HEK293 (cell line): Measurements from ENCODE around the gene NOL3.

Source experiments
- CTCF ChIA-PET: fragments of 350-600 bp; formaldehyde crosslinking; extraction: SDS; loops from one replicate; lab custom pipeline; 2021; ENCODE audit warnings: antibody characterized with exemption; lab: Yijun Ruan, JAX
- POLR2A ChIA-PET: fragments of 300-600 bp; formaldehyde crosslinking; extraction: SDS; loops from one replicate; lab custom pipeline; 2020; ENCODE audit warnings: antibody characterized with exemption, inconsistent platforms; lab: Yijun Ruan, JAX
- H3K27ac ChIP-seq: fragments of 200-500 bp; sonication (Bioruptor generic); 2 replicates; pipeline ENCODE4 v1.5.1; 2014; ENCODE audit warnings: low read depth, low read length, control low read depth, inconsistent platforms; ENCODE audit errors: extremely low read depth
- H3K36me3 ChIP-seq, 2 experiments: fragments of 200-500 bp in 1 of 2; sonication (Bioruptor generic) in 1 of 2; 1 replicate in 1 of 2; 2 replicates in 1 of 2; pipeline ENCODE4 v1.5.1; 2014 to 2017; ENCODE audit warnings: inconsistent platforms in 2 of 2, low read length in 2 of 2; ENCODE audit not compliant: control insufficient read depth in 2 of 2, insufficient read depth in 1 of 2
- H3K4me1 ChIP-seq: fragments of 200-500 bp; sonication (Bioruptor generic); 2 replicates; pipeline ENCODE4 v1.5.1; 2014; ENCODE audit warnings: mild to moderate bottlenecking, low read length, inconsistent platforms; ENCODE audit not compliant: control insufficient read depth, insufficient read depth
- H3K4me3 ChIP-seq: 2 replicates; pipeline ENCODE4 v1.5.1; 2011; ENCODE audit warnings: low read depth, mild to moderate bottlenecking, control low read depth, low read length, moderate library complexity
- H3K9me3 ChIP-seq: fragments of 200-500 bp; sonication (Bioruptor generic); 2 replicates; pipeline ENCODE4 v1.5.1; 2014; ENCODE audit warnings: low read depth, low read length, inconsistent platforms; ENCODE audit not compliant: control insufficient read depth, insufficient read depth
- CTCF ChIP-seq: fragments of 450-650 bp; formaldehyde crosslinking; IDR thresholded peaks from 2 replicates; pipeline ENCODE4 v1.5.1; 2016; ENCODE audit warnings: missing biosample characterization, missing genetic modification characterization
- GLIS2 ChIP-seq: fragments of 450-650 bp; formaldehyde crosslinking; IDR thresholded peaks from 2 replicates; pipeline ENCODE4 v1.5.1; 2016; ENCODE audit warnings: missing biosample characterization, missing genetic modification characterization
- KLF1 ChIP-seq: fragments of 450-650 bp; formaldehyde crosslinking; IDR thresholded peaks from 2 replicates; pipeline ENCODE4 v1.5.1; 2016; ENCODE audit warnings: missing biosample characterization, missing genetic modification characterization
- KLF8 ChIP-seq: fragments of 450-650 bp; formaldehyde crosslinking; IDR thresholded peaks from 2 replicates; pipeline ENCODE4 v1.5.1; 2016; ENCODE audit warnings: missing biosample characterization, missing genetic modification characterization
- MYNN ChIP-seq: fragments of 450-650 bp; formaldehyde crosslinking; IDR thresholded peaks from 2 replicates; pipeline ENCODE4 v1.5.1; 2016; ENCODE audit warnings: missing biosample characterization, missing genetic modification characterization, borderline replicate concordance
- MZF1 ChIP-seq: fragments of 450-650 bp; formaldehyde crosslinking; IDR thresholded peaks from 2 replicates; pipeline ENCODE4 v1.5.1; 2017; ENCODE audit warnings: missing biosample characterization, missing genetic modification characterization, borderline replicate concordance
- REPIN1 ChIP-seq: fragments of 450-650 bp; formaldehyde crosslinking; IDR thresholded peaks from 2 replicates; pipeline ENCODE4 v1.5.1; 2017; ENCODE audit warnings: missing biosample characterization, missing genetic modification characterization, low read depth
- REST ChIP-seq: fragments of 450-650 bp; formaldehyde crosslinking; IDR thresholded peaks from 2 replicates; pipeline ENCODE4 v1.5.1; 2016; ENCODE audit warnings: missing biosample characterization, missing genetic modification characterization
- ZBTB7A ChIP-seq: fragments of 450-650 bp; formaldehyde crosslinking; IDR thresholded peaks from 2 replicates; pipeline ENCODE4 v1.5.1; 2016; ENCODE audit warnings: low read depth, missing biosample characterization, missing genetic modification characterization
- ZEB2 ChIP-seq: fragments of 450-650 bp; formaldehyde crosslinking; IDR thresholded peaks from 2 replicates; pipeline ENCODE4 v1.5.1; 2016; ENCODE audit warnings: missing biosample characterization, missing genetic modification characterization
- ZNF146 ChIP-seq: fragments of 450-650 bp; formaldehyde crosslinking; IDR thresholded peaks from 2 replicates; pipeline ENCODE4 v1.5.1; 2016; ENCODE audit warnings: missing biosample characterization, missing genetic modification characterization
- ZNF174 ChIP-seq: fragments of 450-650 bp; formaldehyde crosslinking; IDR thresholded peaks from 2 replicates; pipeline ENCODE4 v1.5.0; 2017; ENCODE audit warnings: missing biosample characterization, mild to moderate bottlenecking, missing genetic modification characterization
- ZNF184 ChIP-seq: fragments of 450-650 bp; IDR thresholded peaks from 2 replicates; pipeline ENCODE4 v1.5.1; 2018; ENCODE audit warnings: missing biosample characterization, mild to moderate bottlenecking, missing genetic modification characterization
- ZNF2 ChIP-seq: fragments of 450-650 bp; formaldehyde crosslinking; IDR thresholded peaks from 2 replicates; pipeline ENCODE4 v1.5.1; 2016; ENCODE audit warnings: missing biosample characterization, missing genetic modification characterization
- ZNF214 ChIP-seq: fragments of 450-650 bp; formaldehyde crosslinking; IDR thresholded peaks from 2 replicates; pipeline ENCODE4 v1.5.1; 2017; ENCODE audit warnings: missing biosample characterization, mild to moderate bottlenecking, missing genetic modification characterization, borderline replicate concordance
- ZNF274 ChIP-seq, 2 experiments: fragments of 200-500 bp in 1 of 2; fragments of 450-650 bp in 1 of 2; sonication (Bioruptor generic) in 1 of 2; formaldehyde crosslinking in 1 of 2; IDR thresholded peaks; 2 replicates each; pipeline versions ENCODE4 v1.5.1 to v1.6.1; 2014 to 2016; ENCODE audit warnings: borderline replicate concordance in 1 of 2, inconsistent platforms in 1 of 2, low read length in 1 of 2, missing biosample characterization in 1 of 2, missing genetic modification characterization in 1 of 2
- ZNF585B ChIP-seq: fragments of 450-650 bp; formaldehyde crosslinking; IDR thresholded peaks from 2 replicates; pipeline ENCODE4 v1.5.1; 2016; ENCODE audit warnings: missing biosample characterization, missing genetic modification characterization
- ZNF610 ChIP-seq: fragments of 450-650 bp; formaldehyde crosslinking; IDR thresholded peaks from 2 replicates; pipeline ENCODE4 v1.5.1; 2016; ENCODE audit warnings: missing biosample characterization, missing genetic modification characterization, borderline replicate concordance
- ZNF76 ChIP-seq: fragments of 450-650 bp; formaldehyde crosslinking; IDR thresholded peaks from 2 replicates; pipeline ENCODE4; 2016; ENCODE audit warnings: low read depth, missing biosample characterization, missing genetic modification characterization, borderline replicate concordance
- ZNF785 ChIP-seq: fragments of 450-650 bp; formaldehyde crosslinking; IDR thresholded peaks from 2 replicates; pipeline ENCODE4 v1.5.1; 2016; ENCODE audit warnings: missing biosample characterization, missing genetic modification characterization
- ZNF830 ChIP-seq: fragments of 450-650 bp; IDR thresholded peaks from 2 replicates; pipeline ENCODE4 v1.5.0; 2018; ENCODE audit warnings: missing biosample characterization, missing genetic modification characterization, low read depth, mild to moderate bottlenecking, moderate library complexity
- ZSCAN23 ChIP-seq: fragments of 450-650 bp; formaldehyde crosslinking; IDR thresholded peaks from 2 replicates; pipeline ENCODE4 v1.5.1; 2016; ENCODE audit warnings: missing biosample characterization, missing genetic modification characterization
- TF ChIP-seq, protein P1 (sequence below): fragments of 450-650 bp; formaldehyde crosslinking; IDR thresholded peaks from 2 replicates; pipeline ENCODE4 v1.5.1; 2016; ENCODE audit warnings: missing biosample characterization, missing genetic modification characterization, low read depth
- TF ChIP-seq, protein P2 (sequence below): fragments of 450-650 bp; formaldehyde crosslinking; IDR thresholded peaks from 2 replicates; pipeline ENCODE4 v1.5.1; 2016; ENCODE audit warnings: missing biosample characterization, missing genetic modification characterization

Gene NOL3

DNA sequence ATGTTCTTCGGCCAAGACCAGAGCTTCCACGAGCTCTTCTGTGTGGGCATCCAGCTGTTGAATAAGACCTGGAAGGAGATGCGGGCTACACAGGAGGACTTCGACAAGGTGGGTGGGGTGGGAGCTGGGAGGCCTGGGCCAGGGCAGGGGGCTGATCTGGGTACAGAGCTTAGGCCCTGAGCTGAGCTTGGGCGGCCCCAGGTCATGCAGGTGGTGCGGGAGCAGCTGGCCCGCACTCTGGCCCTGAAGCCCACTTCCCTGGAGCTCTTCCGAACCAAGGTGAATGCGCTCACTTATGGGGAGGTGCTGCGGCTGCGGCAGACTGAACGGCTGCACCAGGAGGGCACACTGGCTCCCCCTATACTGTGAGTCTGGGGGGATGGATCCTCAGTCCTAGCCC, 32.1 kb downstream of the NOL3 start:
- Histone ChIP-seq H3K36me3 (peaks cover 0 to 68% of the 10 kb centered on the region in 2 experiments; a peak in 1 of 3 replicates), H3K4me3 (no peak overlapping the region), H3K4me1 (no peaks in the 10 kb centered on the region), H3K27ac (no peak overlapping the region), H3K9me3 (no peaks in the 10 kb centered on the region)
- POLR2A ChIA-PET, result interaction anchor here (1.2 kb wide), 1 partner anchor 22 kb away, joined by 6 read pairs; no protein-coding TSS in a partner anchor
- CTCF ChIA-PET, result no interaction called here
- TF ChIP-seq ZSCAN23 (no peak), ZNF2 (tag by site-specific recombination) (no peak), ZBTB7A (tag by site-specific recombination) (no peak), ZNF146 (tag by site-specific recombination) (no peak), ZNF76 (tag by site-specific recombination) (no peak), ZNF785 (tag by site-specific recombination) (no peak), ZNF830 (tag by site-specific recombination) (no peak), MZF1 (tag by site-specific recombination) (no peak), MYNN (tag by site-specific recombination) (no peak), ZNF610 (tag by site-specific recombination) (no peak), ZNF274 (IDR thresholded peaks at IDR 0.05; ENCODE audit: low read length) (no peak), ZNF274 (tag by site-specific recombination; IDR thresholded peaks at IDR 0.05; ENCODE audit: borderline replicate concordance) (no peak)
- TF ChIP-seq, protein P1, sequence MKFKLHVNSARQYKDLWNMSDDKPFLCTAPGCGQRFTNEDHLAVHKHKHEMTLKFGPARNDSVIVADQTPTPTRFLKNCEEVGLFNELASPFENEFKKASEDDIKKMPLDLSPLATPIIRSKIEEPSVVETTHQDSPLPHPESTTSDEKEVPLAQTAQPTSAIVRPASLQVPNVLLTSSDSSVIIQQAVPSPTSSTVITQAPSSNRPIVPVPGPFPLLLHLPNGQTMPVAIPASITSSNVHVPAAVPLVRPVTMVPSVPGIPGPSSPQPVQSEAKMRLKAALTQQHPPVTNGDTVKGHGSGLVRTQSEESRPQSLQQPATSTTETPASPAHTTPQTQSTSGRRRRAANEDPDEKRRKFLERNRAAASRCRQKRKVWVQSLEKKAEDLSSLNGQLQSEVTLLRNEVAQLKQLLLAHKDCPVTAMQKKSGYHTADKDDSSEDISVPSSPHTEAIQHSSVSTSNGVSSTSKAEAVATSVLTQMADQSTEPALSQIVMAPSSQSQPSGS (tag by site-specific recombination), result no peak
- TF ChIP-seq, protein P2, sequence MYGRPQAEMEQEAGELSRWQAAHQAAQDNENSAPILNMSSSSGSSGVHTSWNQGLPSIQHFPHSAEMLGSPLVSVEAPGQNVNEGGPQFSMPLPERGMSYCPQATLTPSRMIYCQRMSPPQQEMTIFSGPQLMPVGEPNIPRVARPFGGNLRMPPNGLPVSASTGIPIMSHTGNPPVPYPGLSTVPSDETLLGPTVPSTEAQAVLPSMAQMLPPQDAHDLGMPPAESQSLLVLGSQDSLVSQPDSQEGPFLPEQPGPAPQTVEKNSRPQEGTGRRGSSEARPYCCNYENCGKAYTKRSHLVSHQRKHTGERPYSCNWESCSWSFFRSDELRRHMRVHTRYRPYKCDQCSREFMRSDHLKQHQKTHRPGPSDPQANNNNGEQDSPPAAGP (tag by site-specific recombination), result no peak

DNA sequence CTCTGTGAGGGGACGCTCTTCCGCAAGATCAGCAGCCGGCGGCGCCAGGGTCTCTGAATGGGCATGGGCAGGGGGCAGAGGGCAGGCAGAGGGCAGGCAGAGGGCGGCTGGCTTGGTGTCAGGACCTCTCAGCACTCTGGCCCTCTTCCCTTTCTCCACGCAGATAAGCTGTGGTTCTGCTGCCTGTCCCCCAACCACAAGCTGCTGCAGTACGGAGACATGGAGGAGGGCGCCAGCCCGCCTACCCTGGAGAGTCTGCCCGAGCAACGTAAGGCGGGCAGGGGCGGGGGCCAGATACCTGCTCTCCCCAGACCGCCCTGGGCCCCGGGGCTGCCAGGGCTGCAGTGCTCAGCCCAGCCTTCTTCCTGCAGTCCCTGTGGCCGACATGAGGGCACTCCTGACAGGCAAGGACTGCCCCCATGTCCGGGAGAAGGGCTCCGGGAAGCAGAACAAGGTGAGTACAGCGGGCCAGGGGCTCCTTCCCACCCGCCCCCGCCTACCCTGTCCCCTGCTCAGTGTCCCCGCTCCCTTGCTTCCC, 32.7 kb downstream of the NOL3 start:
- Histone ChIP-seq H3K27ac (no peak overlapping the region), H3K4me1 (no peaks in the 10 kb centered on the region), H3K36me3 (peaks cover 0 to 65% of the 10 kb centered on the region in 2 experiments; a peak in 1 of 3 replicates), H3K9me3 (no peaks in the 10 kb centered on the region), H3K4me3 (no peak overlapping the region)
- ChIA-PET CTCF (no interaction called here), POLR2A (interaction anchor here (1.2 kb wide), 1 partner anchor 22 kb away, joined by 6 read pairs; no protein-coding TSS in a partner anchor)
- TF ChIP-seq, protein P2 (tag by site-specific recombination), result no peak
- TF ChIP-seq KLF8 (no peak), ZNF184 (no peak), REST (tag by site-specific recombination) (no peak), ZNF174 (tag by site-specific recombination) (no peak), CTCF (tag by site-specific recombination) (no peak), REPIN1 (no peak), KLF1 (tag by site-specific recombination) (no peak), ZEB2 (tag by site-specific recombination) (no peak), GLIS2 (no peak), ZNF585B (tag by site-specific recombination) (no peak), ZNF214 (tag by site-specific recombination) (no peak)
- TF ChIP-seq, protein P1 (tag by site-specific recombination), result no peak
